Esophagus squamous epithelium (tissue), 5 donors: ENCODE measurements around the gene GLA. TPM values are rescaled to one million over a fixed set of nuclear protein-coding genes. Genes with fewer than 3 reads are reported as not detected.

Experiments
- DNase-seq: peaks from one replicate; lab custom pipeline; 2025; lab: John Stamatoyannopoulos, UW
- H3K27ac ChIP-seq, 4 donors: fragments of 200-600 bp; sonication (generic); one replicate each; pipeline ENCODE4 v1.5.1; 2016 to 2019; ENCODE audit warnings: mild to moderate bottlenecking in 1 of 4
- H3K27me3 ChIP-seq, 4 donors: fragments of 200-600 bp; sonication (generic); 1 replicate in 3 of 4; 2 replicates in 1 of 4; pipeline versions ENCODE4 v1.5.1 to v1.6.0; 2017 to 2021; ENCODE audit warnings: antibody characterized with exemption in 1 of 4
- H3K36me3 ChIP-seq, 3 donors: fragments of 200-600 bp; sonication (generic); one replicate each; pipeline ENCODE4 v1.5.1; 2016 to 2019
- H3K4me1 ChIP-seq, 3 donors: fragments of 200-600 bp; sonication (generic); one replicate each; pipeline ENCODE4 v1.5.1; 2017 to 2019
- H3K4me3 ChIP-seq, 4 donors: fragments of 200-600 bp; sonication (generic); 1 replicate in 3 of 4; 2 replicates in 1 of 4; pipeline ENCODE4 v1.5.1; 2016 to 2019; ENCODE audit warnings: mild to moderate bottlenecking in 2 of 4, moderate library complexity in 1 of 4
- H3K9me3 ChIP-seq, 3 donors: fragments of 200-600 bp; sonication (generic); one replicate each; pipeline ENCODE4 v1.5.1; 2016 to 2019
- CTCF ChIP-seq, 6 experiments: fragments of 450-650 bp in 4 of 6; fragments of 200-600 bp in 2 of 6; sonication (generic) in 2 of 6; IDR thresholded peaks; one replicate each; pipeline ENCODE4 v1.5.1; 2016 to 2019; ENCODE audit warnings: antibody characterized with exemption in 6 of 6, mild to moderate bottlenecking in 4 of 6, moderate library complexity in 4 of 6
- POLR2A ChIP-seq, 4 donors: fragments of 450-650 bp; IDR thresholded peaks; one replicate each; pipeline ENCODE4 v1.6.1; 2017; ENCODE audit warnings: antibody characterized with exemption in 4 of 4, mild to moderate bottlenecking in 4 of 4, moderate library complexity in 3 of 4
- WGBS, 2 donors: methylation state at CpG; one replicate each; pipeline ENCODE4 v1.1.5; 2018; 5-methylcytosine and 5-hydroxymethylcytosine counted together
- intact Hi-C: fragments of 100-400 bp; cut with DNase I; formaldehyde crosslinking; loops from one replicate; pipeline ENCODE4 v1.15.0; 2022
- total RNA-seq, 4 donors: library from RNA; depleted of rRNA; stranded (reverse); fragments of >200 nt; gene quantifications; one replicate each; pipeline ENCODE4 v1.1.0, GENCODE V29; 2016
- donor health status: DM: yes; HTN: yes; CAD: no.

Gene GLA
- total RNA-seq, 4 donors from 2014 or later: 12.2 to 32.8 (median 21.9) TPM

- no peak overlapping the region for H3K27ac ChIP-seq
- H3K27me3 ChIP-seq: no peaks in the 10 kb centered on the region
- H3K4me3 ChIP-seq: no peak overlapping the region
- WGBS, 2 donors: 82 to 85% methylated on average over 5 to 9 of the region's 10 CpGs
- no peak for DNase-seq
- TF ChIP-seq POLR2A (IDR thresholded peaks at IDR 0.05) (no peak), CTCF (IDR thresholded peaks at IDR 0.05) (no peak)
- intact Hi-C loops: loop anchor here (10.0 kb wide), 1 partner anchor 183 kb away; no protein-coding TSS in a partner anchor
- peaks cover 0 to 26% (median 0%) of the 10 kb centered on the region in 3 donors for H3K36me3 ChIP-seq
- no peaks in the 10 kb centered on the region for H3K9me3 ChIP-seq
- peaks cover 0 to 57% (median 0%) of the 10 kb centered on the region in 3 donors for H3K4me1 ChIP-seq
Observed at GRCh38 chrX:101411984-101412383, 4.3 kb upstream of the GLA start.

- 24 to 36% methylated on average over 7 of the region's 7 CpGs for WGBS, 2 donors
- intact Hi-C loops: loop anchor here (10.0 kb wide), 1 partner anchor 184 kb away; no protein-coding TSS in a partner anchor
- peak overlapping the region in 1 of 4 donors; percentile 16 for H3K4me3 ChIP-seq
- peak overlapping the region in 1 of 4 donors; percentile 96 for H3K27ac ChIP-seq
- no peaks in the 10 kb centered on the region for H3K9me3 ChIP-seq
- H3K36me3 ChIP-seq: peaks cover 0 to 26% (median 0%) of the 10 kb centered on the region in 3 donors
- no peaks in the 10 kb centered on the region for H3K27me3 ChIP-seq
- peaks cover 0 to 59% (median 0%) of the 10 kb centered on the region in 3 donors for H3K4me1 ChIP-seq
- DNase-seq: no peak
- TF ChIP-seq POLR2A (IDR thresholded peaks at IDR 0.05) (no peak), CTCF (IDR thresholded peaks at IDR 0.05) (no peak)
Observed at GRCh38 chrX:101410461-101410860, 2.7 kb upstream of the GLA start.

- intact Hi-C loops: no loop called here
- H3K4me3 ChIP-seq: peak overlapping the region; percentile 43 to 68 (median 60)
- no peak for TF ChIP-seq CTCF (IDR thresholded peaks at IDR 0.05)
- no peak for TF ChIP-seq POLR2A (IDR thresholded peaks at IDR 0.05)
Observed at GRCh38 chrX:101409043-101409442, 1.3 kb upstream of the GLA start.

GRCh38 chrX:101408532-101408841 is 762 bp upstream of the GLA start:
- peak overlapping the region; percentile 90 to 96 (median 94) for H3K27ac ChIP-seq
- peaks cover 0 to 55% (median 0%) of the 10 kb centered on the region in 3 donors for H3K4me1 ChIP-seq
- H3K9me3 ChIP-seq: no peaks in the 10 kb centered on the region
- 0 to 21% methylated on average over 2 to 7 of the region's 8 CpGs for WGBS, 2 donors
- no peak for DNase-seq
- H3K27me3 ChIP-seq: no peaks in the 10 kb centered on the region
- intact Hi-C loops: no loop called here
- H3K4me3 ChIP-seq: peak overlapping the region; percentile 43 to 68 (median 60)
- TF ChIP-seq POLR2A (IDR thresholded peaks at IDR 0.05) (no peak), CTCF (IDR thresholded peaks at IDR 0.05) (peak in 1 of 6 experiments; percentile 4)
- peaks cover 0 to 20% (median 0%) of the 10 kb centered on the region in 3 donors for H3K36me3 ChIP-seq

More at GRCh38 chrX:101409043-101409442, 1.3 kb upstream of the GLA start:
- Histone ChIP-seq H3K27me3 (no peaks in the 10 kb centered on the region), H3K9me3 (no peaks in the 10 kb centered on the region), H3K27ac (peak overlapping the region; percentile 90 to 96 (median 94)), H3K36me3 (peaks cover 0 to 25% (median 0%) of the 10 kb centered on the region in 3 donors), H3K4me1 (peaks cover 0 to 55% (median 0%) of the 10 kb centered on the region in 3 donors)
- WGBS, 2 donors: 0 to 45% methylated on average over 5 of the region's 6 CpGs
- no peak for DNase-seq

GRCh38 chrX:101407167-101407747 is 468 bp downstream of the GLA start:
- Histone ChIP-seq H3K4me3 (peak overlapping the region; percentile 43 to 68 (median 60)), H3K4me1 (peaks cover 0 to 44% (median 0%) of the 10 kb centered on the region in 3 donors), H3K9me3 (no peaks in the 10 kb centered on the region), H3K36me3 (peaks cover 0 to 14% (median 0%) of the 10 kb centered on the region in 3 donors), H3K27me3 (no peaks in the 10 kb centered on the region), H3K27ac (peak overlapping the region; percentile 90 to 96 (median 94))
- WGBS, 2 donors: 0 to 16% methylated on average over 6 to 14 of the region's 15 CpGs
- TF ChIP-seq CTCF (IDR thresholded peaks at IDR 0.05): no peak
- no peak for TF ChIP-seq POLR2A (IDR thresholded peaks at IDR 0.05)
- DNase-seq: no peak
- intact Hi-C loops: no loop called here
